NB4 (cell line): ENCODE data around the gene RASL11A.

Experiments used
- DNase-seq: peaks from one replicate; pipeline ENCODE4 v3.0.0; 2010; ENCODE audit warnings: low read depth
- H3K4me3 ChIP-seq: one replicate; pipeline ENCODE4 v1.5.1; 2011; ENCODE audit warnings: mild to moderate bottlenecking, low read depth, low read length, moderate library complexity
- CTCF ChIP-seq: IDR thresholded peaks from one replicate; pipeline ENCODE4 v1.5.1; 2012; ENCODE audit warnings: low read depth, low read length
- MAX ChIP-seq: IDR thresholded peaks from 2 replicates; pipeline ENCODE4 v1.6.1; 2011; ENCODE audit warnings: low read depth, low read length
- MYC ChIP-seq: IDR thresholded peaks from 2 replicates; pipeline ENCODE4 v1.6.1; 2011; ENCODE audit warnings: low read depth, low read length
- POLR2A ChIP-seq: IDR thresholded peaks from 2 replicates; pipeline ENCODE4 v1.6.1; 2011; ENCODE audit warnings: mild to moderate bottlenecking; ENCODE audit not compliant: insufficient read length; ENCODE audit errors: extremely low read depth

RASL11A gene

GRCh38 chr13:27269114-27269665 is 1.4 kb upstream of the RASL11A start:
- DNase-seq: no peak
- no peak for TF ChIP-seq CTCF
- no peak for TF ChIP-seq MAX
- TF ChIP-seq POLR2A: no peak
- no peak for TF ChIP-seq MYC
- H3K4me3 ChIP-seq: no peak overlapping the region

- no peak for DNase-seq
- TF ChIP-seq MAX (no peak), CTCF (no peak), POLR2A (no peak), MYC (no peak)
- peak overlapping the region; percentile 63 for H3K4me3 ChIP-seq
Measured at GRCh38 chr13:27271570-27272096, 1.0 kb downstream of the RASL11A start.

GRCh38 chr13:27273658-27274425 is 3.2 kb downstream of the RASL11A start:
- no peak for TF ChIP-seq POLR2A
- TF ChIP-seq CTCF: no peak
- TF ChIP-seq MYC: no peak
- no peak for TF ChIP-seq MAX
- no peak overlapping the region for H3K4me3 ChIP-seq
- no peak for DNase-seq

GRCh38 chr13:27274631-27275030 is 4.0 kb downstream of the RASL11A start:
- no peak for TF ChIP-seq MAX
- no peak for TF ChIP-seq CTCF
- no peak for TF ChIP-seq MYC
- TF ChIP-seq POLR2A: no peak
- H3K4me3 ChIP-seq: no peak overlapping the region
- no peak for DNase-seq

GRCh38 chr13:27276188-27276587 is 5.6 kb downstream of the RASL11A start:
- TF ChIP-seq MAX (no peak), CTCF (no peak), POLR2A (no peak), MYC (no peak)
- no peak for DNase-seq
- H3K4me3 ChIP-seq: no peak overlapping the region
